Chondrocyte (in vitro differentiated cells): ENCODE measurements around the gene ZG16. TPM values are rescaled to one million over a fixed set of nuclear protein-coding genes. Genes with fewer than 3 reads are reported as not detected.
A peak's percentile ranks its signal among the peaks of the same experiment; 100 is the strongest.
"Not testable (repeated sequence)": the region's sequence is repeated elsewhere in the genome, so short reads cannot be mapped to it uniquely, and the experiment has no call there.

Experiments
- DNase-seq: peaks from one replicate; pipeline ENCODE4 v3.0.0; 2021; ENCODE audit warnings: mixed read lengths, low spot score
- H3K27ac Mint-ChIP-seq: one replicate; pipeline ENCODE4 v1.8.0; 2021; ENCODE audit warnings: mild to moderate bottlenecking, moderate library complexity, mixed read lengths; ENCODE audit not compliant: unreplicated experiment
- H3K27me3 Mint-ChIP-seq: 2 replicates; pipeline ENCODE4 v1.8.0; 2021; ENCODE audit warnings: low read depth, mixed read lengths
- H3K36me3 Mint-ChIP-seq: 2 replicates; pipeline ENCODE4 v1.8.0; 2021; ENCODE audit warnings: low read depth, mixed read lengths
- H3K4me1 Mint-ChIP-seq: 2 replicates; pipeline ENCODE4 v1.8.0; 2021; ENCODE audit warnings: low read depth, mild to moderate bottlenecking, mixed read lengths
- H3K4me3 Mint-ChIP-seq: one replicate; pipeline ENCODE4 v1.8.0; 2021; ENCODE audit warnings: mild to moderate bottlenecking, moderate library complexity, mixed read lengths; ENCODE audit not compliant: unreplicated experiment
- H3K9me3 Mint-ChIP-seq: 2 replicates; pipeline ENCODE4 v1.8.0; 2021; ENCODE audit warnings: low read depth, mixed read lengths
- CTCF ChIP-seq: fragments of 200-600 bp; sonication (generic); IDR thresholded peaks from 2 replicates; pipeline ENCODE4 v1.5.0; 2021; ENCODE audit warnings: antibody characterized with exemption, mild to moderate bottlenecking, moderate library complexity
- total RNA-seq: library from RNA; stranded (reverse); gene quantifications from 3 replicates; pipeline ENCODE4 v1.2.1, GENCODE V29; 2021

ZG16 gene
- total RNA-seq, 1 donor from 2014 or later, result not detected

- peak; percentile 95 for DNase-seq
- Mint-ChIP-seq H3K4me3 (peak overlapping the region; percentile 50), H3K27ac (no peak overlapping the region), H3K27me3 (peaks cover 6% of the 10 kb centered on the region), H3K9me3 (no peaks in the 10 kb centered on the region), H3K36me3 (no peaks in the 10 kb centered on the region), H3K4me1 (peaks cover 14% of the 10 kb centered on the region)
- peak; percentile 86 for TF ChIP-seq CTCF
These were observed 6.9 kb downstream of the ZG16 start for GRCh38 chr16:29784901-29785500.

- not testable (repeated sequence) for H3K36me3 Mint-ChIP-seq, H3K4me3 Mint-ChIP-seq, H3K9me3 Mint-ChIP-seq, H3K27me3 Mint-ChIP-seq, H3K27ac Mint-ChIP-seq, DNase-seq
- H3K4me1 Mint-ChIP-seq, result peaks cover 32% of the 10 kb centered on the region
These were observed 9.1 kb downstream of the ZG16 start for GRCh38 chr16:29787155-29787554.

GRCh38 chr16:29789775-29790182 is 11.7 kb downstream of the ZG16 start:
- DNase-seq, result no peak
- TF ChIP-seq CTCF, result no peak
- Mint-ChIP-seq H3K9me3 (no peaks in the 10 kb centered on the region), H3K4me3 (peak overlapping the region; percentile 99), H3K36me3 (no peaks in the 10 kb centered on the region), H3K27ac (peak overlapping the region; percentile 97), H3K4me1 (peaks cover 36% of the 10 kb centered on the region), H3K27me3 (no peaks in the 10 kb centered on the region)

GRCh38 chr16:29790183-29790948 is 12.3 kb downstream of the ZG16 start, which contains the start of gene KIF22:
Gene KIF22, plus strand, starts transcription at chr16:29790751. Its CDS starts 9 bp downstream, at chr16:29790760.
- Mint-ChIP-seq H3K4me1 (peaks cover 30% of the 10 kb centered on the region), H3K27me3 (no peaks in the 10 kb centered on the region), H3K9me3 (no peaks in the 10 kb centered on the region), H3K36me3 (no peaks in the 10 kb centered on the region), H3K4me3 (peak within 1 kb of the TSS; percentile 99), H3K27ac (peak within 1 kb of the TSS; percentile 97)
- TF ChIP-seq CTCF, result peak; percentile 84
- peak; percentile 100 for DNase-seq

GRCh38 chr16:29790949-29791844 is 13.1 kb downstream of the ZG16 start:
- TF ChIP-seq CTCF, result no peak
- H3K9me3 Mint-ChIP-seq, result no peaks in the 10 kb centered on the region
- H3K27ac Mint-ChIP-seq, result peak overlapping the region; percentile 97
- H3K4me1 Mint-ChIP-seq, result peaks cover 26% of the 10 kb centered on the region
- peak overlapping the region; percentile 99 for H3K4me3 Mint-ChIP-seq
- H3K36me3 Mint-ChIP-seq, result no peaks in the 10 kb centered on the region
- no peaks in the 10 kb centered on the region for H3K27me3 Mint-ChIP-seq
- no peak for DNase-seq
